Measurements from ENCODE around the gene SHANK1. TPM values are rescaled to one million over a fixed set of nuclear protein-coding genes. Genes with fewer than 3 reads are reported as not detected.

The SHANK1 gene
- total and polyA plus RNA-seq, 2 donors from 2014 or later, result 0.24 to 0.35 TPM

DNA sequence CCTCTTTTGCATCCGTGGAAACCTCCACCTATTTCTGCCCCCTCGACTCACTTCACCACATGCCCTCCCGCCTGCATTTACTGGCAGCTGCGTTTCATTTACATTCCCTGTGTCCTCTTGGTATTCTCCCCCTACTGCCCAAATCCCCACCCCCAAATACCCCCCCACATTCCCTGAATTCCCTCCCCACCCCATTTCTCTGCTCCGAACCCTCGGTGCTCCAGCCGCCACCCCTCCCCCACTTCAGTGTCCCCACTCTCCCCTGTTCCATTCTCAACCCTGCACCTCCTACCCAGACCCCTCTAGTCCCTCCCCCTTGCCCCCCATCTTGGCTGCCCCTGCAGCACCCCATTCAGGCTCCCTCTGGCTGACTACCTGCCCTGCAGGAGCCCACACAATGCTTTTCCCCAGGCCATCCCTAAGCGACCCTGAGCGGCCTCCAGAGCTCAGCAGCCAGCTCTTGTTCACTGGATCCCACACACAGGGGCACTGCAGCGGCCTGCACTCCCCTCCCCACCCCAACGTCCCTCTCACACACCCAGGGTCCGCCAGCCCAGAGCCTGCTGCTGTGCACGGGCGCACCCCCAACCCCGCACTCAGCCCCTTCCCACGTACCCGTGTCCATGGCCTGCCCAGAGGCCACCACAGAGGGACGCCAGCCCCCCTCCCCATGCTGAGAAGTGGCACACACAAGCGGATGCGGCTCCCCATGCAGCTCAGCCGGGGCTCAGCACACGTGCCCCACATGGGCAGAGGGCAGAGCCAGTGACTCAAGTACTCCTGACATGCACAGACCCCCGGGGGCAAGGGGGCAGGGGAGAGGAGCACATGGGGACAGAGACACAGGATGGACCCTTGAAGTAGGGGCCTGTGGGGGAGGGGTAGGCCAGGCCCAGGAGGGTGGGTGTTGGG lies 26.3 kb downstream of the SHANK1 start:
- H3K9me3 ChIP-seq (ENCODE audit: control insufficient read depth in 2 of 3, insufficient read depth in 1 of 3, low read length in 3 of 3), result no peaks in the 10 kb centered on the region
- no peak for DNase-seq
- H3K36me3 ChIP-seq (ENCODE audit: control insufficient read depth in 2 of 3, insufficient read depth in 3 of 3, low read length in 3 of 3), result no peaks in the 10 kb centered on the region
- no peak overlapping the region for H3K27ac ChIP-seq (ENCODE audit: low read depth in 2 of 2, low read length in 2 of 2)
- no peak for FAIRE-seq
- no peak overlapping the region for H3K4me3 ChIP-seq (ENCODE audit: low read length in 3 of 3)
- intact Hi-C loops (cut with DNase I), result no loop called here
- H3K4me1 ChIP-seq (ENCODE audit: control insufficient read depth in 2 of 3, insufficient read depth in 2 of 3, low read depth in 1 of 3, low read length in 3 of 3), result no peaks in the 10 kb centered on the region
- TF ChIP-seq, protein P1, sequence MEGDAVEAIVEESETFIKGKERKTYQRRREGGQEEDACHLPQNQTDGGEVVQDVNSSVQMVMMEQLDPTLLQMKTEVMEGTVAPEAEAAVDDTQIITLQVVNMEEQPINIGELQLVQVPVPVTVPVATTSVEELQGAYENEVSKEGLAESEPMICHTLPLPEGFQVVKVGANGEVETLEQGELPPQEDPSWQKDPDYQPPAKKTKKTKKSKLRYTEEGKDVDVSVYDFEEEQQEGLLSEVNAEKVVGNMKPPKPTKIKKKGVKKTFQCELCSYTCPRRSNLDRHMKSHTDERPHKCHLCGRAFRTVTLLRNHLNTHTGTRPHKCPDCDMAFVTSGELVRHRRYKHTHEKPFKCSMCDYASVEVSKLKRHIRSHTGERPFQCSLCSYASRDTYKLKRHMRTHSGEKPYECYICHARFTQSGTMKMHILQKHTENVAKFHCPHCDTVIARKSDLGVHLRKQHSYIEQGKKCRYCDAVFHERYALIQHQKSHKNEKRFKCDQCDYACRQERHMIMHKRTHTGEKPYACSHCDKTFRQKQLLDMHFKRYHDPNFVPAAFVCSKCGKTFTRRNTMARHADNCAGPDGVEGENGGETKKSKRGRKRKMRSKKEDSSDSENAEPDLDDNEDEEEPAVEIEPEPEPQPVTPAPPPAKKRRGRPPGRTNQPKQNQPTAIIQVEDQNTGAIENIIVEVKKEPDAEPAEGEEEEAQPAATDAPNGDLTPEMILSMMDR (IDR thresholded peaks at IDR 0.05; ENCODE audit: borderline replicate concordance, extremely low read depth, insufficient read depth), result no peak
- peaks cover 13% of the 10 kb centered on the region for H3K27me3 ChIP-seq (ENCODE audit: control insufficient read depth, insufficient read depth, low read length)
- H3K9ac ChIP-seq (ENCODE audit: low read length in 3 of 3), result no peak overlapping the region

DNA sequence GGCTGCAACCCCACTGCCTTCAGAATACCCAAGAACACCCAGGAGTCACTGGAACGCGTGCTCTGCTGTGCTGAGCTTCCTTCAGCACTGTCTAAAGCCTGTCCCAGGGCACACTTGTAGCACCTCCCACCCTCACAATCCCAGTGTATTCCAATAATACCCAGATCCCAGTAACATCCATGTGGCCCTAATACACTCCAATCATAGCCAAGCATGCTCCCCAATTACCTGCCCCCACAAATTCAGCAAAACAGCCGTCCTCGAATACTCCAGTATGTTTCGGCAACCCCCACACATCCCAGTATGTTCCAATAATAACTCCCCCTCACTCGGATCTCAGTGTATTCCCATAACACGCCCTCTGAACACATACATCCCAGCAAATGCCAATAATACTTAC lies 29.2 kb downstream of the SHANK1 start:
- Histone ChIP-seq H3K27ac (ENCODE audit: low read depth in 2 of 2, low read length in 2 of 2) (no peak overlapping the region), H3K36me3 (ENCODE audit: control insufficient read depth in 2 of 3, insufficient read depth in 3 of 3, low read length in 3 of 3) (no peaks in the 10 kb centered on the region), H3K4me3 (ENCODE audit: low read length in 3 of 3) (no peak overlapping the region), H3K27me3 (ENCODE audit: control insufficient read depth, insufficient read depth, low read length) (peaks cover 13% of the 10 kb centered on the region), H3K9ac (ENCODE audit: low read length in 3 of 3) (no peak overlapping the region), H3K4me1 (ENCODE audit: control insufficient read depth in 2 of 3, insufficient read depth in 2 of 3, low read depth in 1 of 3, low read length in 3 of 3) (no peaks in the 10 kb centered on the region), H3K9me3 (ENCODE audit: control insufficient read depth in 2 of 3, insufficient read depth in 1 of 3, low read length in 3 of 3) (no peaks in the 10 kb centered on the region)
- TF ChIP-seq, protein P1 (IDR thresholded peaks at IDR 0.05; ENCODE audit: borderline replicate concordance, extremely low read depth, insufficient read depth), result no peak
- DNase-seq, result no peak
- intact Hi-C loops (cut with DNase I), result no loop called here
- no peak for FAIRE-seq

DNA sequence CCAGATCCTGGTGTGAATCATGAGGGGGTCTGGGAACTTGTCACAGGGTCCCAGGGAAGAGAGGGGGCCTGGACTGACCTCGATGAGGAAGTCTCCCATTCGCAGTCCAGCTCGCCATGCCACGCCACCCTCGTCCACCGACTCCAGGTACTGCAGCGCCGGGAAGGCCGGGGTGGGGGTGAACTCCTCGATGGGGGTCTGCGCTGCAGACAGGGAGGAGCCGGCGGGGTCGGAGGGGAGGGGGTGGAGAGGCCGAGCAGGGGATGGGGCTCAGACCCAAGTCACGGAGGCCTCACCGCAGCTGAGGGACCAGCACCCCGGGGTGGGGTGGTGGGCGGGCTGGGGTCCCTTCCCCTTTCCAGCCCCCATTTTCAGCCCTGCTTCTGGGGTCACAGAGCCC lies 30.8 kb downstream of the SHANK1 start:
- Histone ChIP-seq H3K4me1 (ENCODE audit: control insufficient read depth in 2 of 3, insufficient read depth in 2 of 3, low read depth in 1 of 3, low read length in 3 of 3) (no peaks in the 10 kb centered on the region), H3K9ac (ENCODE audit: low read length in 3 of 3) (no peak overlapping the region), H3K27ac (ENCODE audit: low read depth in 2 of 2, low read length in 2 of 2) (no peak overlapping the region), H3K9me3 (ENCODE audit: control insufficient read depth in 2 of 3, insufficient read depth in 1 of 3, low read length in 3 of 3) (no peaks in the 10 kb centered on the region), H3K4me3 (ENCODE audit: low read length in 3 of 3) (no peak overlapping the region), H3K27me3 (ENCODE audit: control insufficient read depth, insufficient read depth, low read length) (peaks cover 8% of the 10 kb centered on the region), H3K36me3 (ENCODE audit: control insufficient read depth in 2 of 3, insufficient read depth in 3 of 3, low read length in 3 of 3) (no peaks in the 10 kb centered on the region)
- peak in 1 of 5 donors; percentile 70 for DNase-seq
- FAIRE-seq, result no peak
- intact Hi-C loops (cut with DNase I), result no loop called here
- TF ChIP-seq, protein P1 (IDR thresholded peaks at IDR 0.05; ENCODE audit: borderline replicate concordance, extremely low read depth, insufficient read depth), result no peak
